Natural killer cell (primary cell): ENCODE measurements around the gene AHRR. TPM values are rescaled to one million over a fixed set of nuclear protein-coding genes. Genes with fewer than 3 reads are reported as not detected.

Source experiments
- ATAC-seq, 3 donors: fragments of 150-1000 bp in 2 of 3; fragments of 200-7000 bp in 1 of 3; cut with Tn5 transposase; 1 replicate in 1 of 3; 2 replicates in 2 of 3; pipeline ENCODE4 v1.10.0; 2021; ENCODE audit warnings: mild to moderate bottlenecking in 2 of 3, moderate library complexity in 2 of 3
- DNase-seq, 2 donors: peaks; one replicate each; pipeline versions ENCODE4 v3.0.0 to v3.0.0-alpha.2; 2013 to 2021; ENCODE audit warnings: mixed read lengths in 1 of 2
- H3K27ac ChIP-seq: one replicate; pipeline ENCODE4 v1.5.1; 2013; ENCODE audit warnings: mild to moderate bottlenecking, low read length
- H3K27me3 ChIP-seq: one replicate; pipeline ENCODE4 v1.6.1; 2013; ENCODE audit warnings: low read length; ENCODE audit not compliant: control insufficient read depth, insufficient read depth
- H3K36me3 ChIP-seq: one replicate; pipeline ENCODE4 v1.6.1; 2013; ENCODE audit warnings: low read length; ENCODE audit not compliant: control insufficient read depth, insufficient read depth
- H3K4me1 ChIP-seq: one replicate; pipeline ENCODE4 v1.6.1; 2013; ENCODE audit warnings: low read length; ENCODE audit not compliant: control insufficient read depth, insufficient read depth
- H3K4me3 ChIP-seq: one replicate; pipeline ENCODE4 v1.5.1; 2013; ENCODE audit warnings: low read length
- H3K9me3 ChIP-seq: one replicate; pipeline ENCODE4 v1.6.1; 2013; ENCODE audit warnings: low read length; ENCODE audit not compliant: control insufficient read depth, insufficient read depth
- H3K27ac Mint-ChIP-seq, 2 donors: one replicate each; pipeline ENCODE4 v1.8.0; 2022; ENCODE audit warnings: mild to moderate bottlenecking in 2 of 2, mixed read lengths in 2 of 2, moderate library complexity in 1 of 2
- H3K27me3 Mint-ChIP-seq, 2 donors: one replicate each; pipeline ENCODE4 v1.8.0; 2022; ENCODE audit warnings: low read depth in 2 of 2, mixed read lengths in 2 of 2
- H3K36me3 Mint-ChIP-seq: one replicate; pipeline ENCODE4 v1.8.0; 2022; ENCODE audit warnings: mixed read lengths
- H3K4me1 Mint-ChIP-seq, 2 donors: one replicate each; pipeline ENCODE4 v1.8.0; 2022; ENCODE audit warnings: mixed read lengths in 2 of 2
- H3K4me3 Mint-ChIP-seq: one replicate; pipeline ENCODE4 v1.8.0; 2022; ENCODE audit warnings: mild to moderate bottlenecking, moderate library complexity, mixed read lengths
- H3K9me3 Mint-ChIP-seq, 2 donors: one replicate each; pipeline ENCODE4 v1.8.0; 2022; ENCODE audit warnings: mixed read lengths in 2 of 2
- CTCF ChIP-seq: fragments of 200-600 bp; IDR thresholded peaks from one replicate; pipeline ENCODE4 v1.8.0; 2022; ENCODE audit warnings: antibody characterized with exemption
- WGBS: methylation state at CpG from one replicate; pipeline ENCODE4 v1.1.7; 2013; ENCODE audit warnings: missing lambda C conversion rate; ENCODE audit not compliant: insufficient coverage; 5-methylcytosine and 5-hydroxymethylcytosine counted together
- intact Hi-C: fragments of 100-400 bp; cut with micrococcal nuclease; formaldehyde crosslinking; loops from one replicate; pipeline ENCODE4 v1.14.2; 2022
- total RNA-seq, 4 donors: library from RNA; stranded (reverse); fragments of 120-200 nt in 1 of 4; gene quantifications; one replicate each; pipeline versions ENCODE4 v1.2.3 to v1.2.4, GENCODE V29; 2013 to 2022

Gene AHRR
- total RNA-seq, 3 donors from 2014 or later (not counting 1 experiment from before 2014, with no cell fraction given), result 0.88 to 1.4 (median 1.2) TPM

- H3K36me3 Mint-ChIP-seq, result no peaks in the 10 kb centered on the region
- H3K4me3 Mint-ChIP-seq, result peak within 1 kb of the TSS; percentile 97
- 6% methylated on average over 73 of the region's 73 CpGs for whole genome bisulfite sequencing
- H3K27ac Mint-ChIP-seq, result peak within 1 kb of the TSS; percentile 87 to 90
- intact Hi-C loops, result no loop called here
- no peaks in the 10 kb centered on the region for H3K27me3 Mint-ChIP-seq
- H3K4me1 Mint-ChIP-seq, result peaks cover 26 to 36% of the 10 kb centered on the region in 2 donors
- peak; percentile 74 to 87 for DNase-seq
- TF ChIP-seq CTCF, result no peak
- Histone ChIP-seq H3K4me3 (peak within 1 kb of the TSS; percentile 71), H3K36me3 (peaks cover 10% of the 10 kb centered on the region), H3K9me3 (no peaks in the 10 kb centered on the region), H3K27me3 (no peaks in the 10 kb centered on the region), H3K27ac (peak within 1 kb of the TSS; percentile 61), H3K4me1 (peaks cover 26% of the 10 kb centered on the region)
- ATAC-seq, result peak; percentile 92 to 94 (median 92)
- H3K9me3 Mint-ChIP-seq, result no peaks in the 10 kb centered on the region
Observed at GRCh38 chr5:442335-443238, 121.1 kb downstream of the AHRR start, which contains the start of gene EXOC3. Gene EXOC3 (plus strand): TSS chr5:443176. CDS start chr5:446206, 3,030 bp downstream.

DNA sequence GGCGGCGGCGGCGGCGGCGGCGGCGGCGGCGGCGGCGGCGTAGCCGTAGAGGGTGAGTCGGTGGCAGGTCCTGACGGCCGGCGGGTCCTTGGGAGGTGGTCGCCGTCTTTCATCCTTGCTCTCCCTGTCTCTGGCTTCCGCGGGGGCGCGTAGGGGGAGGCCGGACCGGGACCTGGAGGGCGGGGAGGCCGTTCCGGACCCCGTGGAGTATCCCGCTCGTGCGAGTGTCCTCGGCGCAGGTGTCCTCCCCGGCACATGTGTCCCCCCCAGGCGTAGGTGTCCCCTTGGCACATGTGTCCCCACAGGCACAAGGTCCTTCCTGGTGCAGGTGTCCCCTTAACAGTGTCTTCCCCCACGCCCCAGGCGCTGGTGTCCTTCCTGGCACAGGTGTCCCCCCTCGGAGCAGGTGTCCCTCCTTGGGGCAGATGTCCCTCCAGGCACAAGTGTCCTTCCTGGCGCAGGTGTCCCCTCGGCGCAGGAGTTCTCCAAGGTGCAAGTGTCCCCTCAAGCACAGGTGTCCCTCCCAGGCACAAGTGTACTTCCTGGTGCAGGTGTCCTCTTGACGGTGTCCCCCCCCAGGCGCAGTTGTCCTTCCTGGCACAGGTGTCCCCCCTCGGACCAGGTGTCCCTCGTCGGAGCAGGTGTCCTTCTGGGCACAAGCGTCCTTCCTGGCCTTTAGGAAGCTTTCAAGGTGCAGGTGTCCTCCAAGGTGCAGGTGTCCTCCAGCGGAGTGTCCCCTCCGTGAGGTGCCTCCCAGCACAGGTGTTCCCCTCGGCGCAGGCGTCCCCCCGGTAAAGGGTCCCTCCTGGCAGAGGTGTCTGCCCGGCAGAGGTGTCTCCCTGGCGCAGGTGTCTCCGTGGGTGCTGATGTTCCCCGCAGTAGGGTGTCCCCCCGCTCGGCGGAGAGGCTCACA is 122.0 kb downstream of the AHRR start:
- H3K4me3 ChIP-seq, result peak overlapping the region; percentile 71
- Mint-ChIP-seq H3K27me3 (no peaks in the 10 kb centered on the region), H3K4me1 (peaks cover 33 to 45% of the 10 kb centered on the region in 2 donors), H3K36me3 (peaks cover 2% of the 10 kb centered on the region), H3K27ac (peak overlapping the region; percentile 73 to 87), H3K9me3 (no peaks in the 10 kb centered on the region), H3K4me3 (peak overlapping the region; percentile 97)
- H3K36me3 ChIP-seq, result peaks cover 19% of the 10 kb centered on the region
- TF ChIP-seq CTCF, result no peak
- intact Hi-C loops, result no loop called here
- no peaks in the 10 kb centered on the region for H3K9me3 ChIP-seq
- WGBS, result 21% methylated on average over 62 of the region's 62 CpGs
- H3K27ac ChIP-seq, result peak overlapping the region; percentile 61
- no peaks in the 10 kb centered on the region for H3K27me3 ChIP-seq
- H3K4me1 ChIP-seq, result peaks cover 31% of the 10 kb centered on the region
- ATAC-seq, result peak; percentile 28 to 49 (median 44)
- peak; percentile 31 to 51 for DNase-seq

- TF ChIP-seq CTCF, result no peak
- ATAC-seq (no peak), DNase-seq (no peak)
- peaks cover 31% of the 10 kb centered on the region for H3K4me1 ChIP-seq
- Mint-ChIP-seq H3K27me3 (no peaks in the 10 kb centered on the region), H3K4me3 (peak overlapping the region; percentile 97), H3K9me3 (no peaks in the 10 kb centered on the region), H3K36me3 (peaks cover 9% of the 10 kb centered on the region), H3K27ac (peak overlapping the region; percentile 73 to 87), H3K4me1 (peaks cover 40 to 53% of the 10 kb centered on the region in 2 donors)
- WGBS, result 96% methylated on average over 5 of the region's 8 CpGs
- H3K36me3 ChIP-seq, result peaks cover 26% of the 10 kb centered on the region
- H3K27ac ChIP-seq, result no peak overlapping the region
- H3K9me3 ChIP-seq, result no peaks in the 10 kb centered on the region
- H3K27me3 ChIP-seq, result no peaks in the 10 kb centered on the region
- H3K4me3 ChIP-seq, result no peak overlapping the region
- intact Hi-C loops, result no loop called here
Observed at GRCh38 chr5:444226-444625, 122.7 kb downstream of the AHRR start.
